GOT3 (cell line): ENCODE measurements around the gene TMEM131.
"Not testable (repeated sequence)": the region's sequence is repeated elsewhere in the genome, so short reads cannot be mapped to it uniquely, and the experiment has no call there.

Source experiments
- DNase-seq: peaks from one replicate; lab custom pipeline; 2025; ENCODE audit warnings: mixed read lengths; lab: John Stamatoyannopoulos, UW

TMEM131 gene

DNA sequence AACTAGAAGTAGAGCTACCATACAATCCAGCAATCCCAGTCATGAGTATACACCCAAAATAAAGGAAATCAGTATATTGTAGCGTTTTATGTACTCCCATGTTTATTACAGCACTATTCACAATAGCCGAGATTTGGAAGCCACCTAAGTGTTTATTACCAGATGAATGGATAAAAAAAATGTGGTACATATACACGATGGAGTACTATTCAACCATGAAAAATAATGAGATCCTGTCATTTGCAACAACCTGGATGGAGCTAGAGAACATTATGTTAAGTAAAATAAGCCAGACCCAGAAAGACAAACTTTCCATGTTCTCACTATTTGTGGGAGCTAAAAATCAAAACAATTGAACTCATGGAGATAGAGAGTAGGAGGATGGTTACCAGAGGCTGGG, 131.9 kb downstream of the TMEM131 start:
- DNase-seq = no peak

DNA sequence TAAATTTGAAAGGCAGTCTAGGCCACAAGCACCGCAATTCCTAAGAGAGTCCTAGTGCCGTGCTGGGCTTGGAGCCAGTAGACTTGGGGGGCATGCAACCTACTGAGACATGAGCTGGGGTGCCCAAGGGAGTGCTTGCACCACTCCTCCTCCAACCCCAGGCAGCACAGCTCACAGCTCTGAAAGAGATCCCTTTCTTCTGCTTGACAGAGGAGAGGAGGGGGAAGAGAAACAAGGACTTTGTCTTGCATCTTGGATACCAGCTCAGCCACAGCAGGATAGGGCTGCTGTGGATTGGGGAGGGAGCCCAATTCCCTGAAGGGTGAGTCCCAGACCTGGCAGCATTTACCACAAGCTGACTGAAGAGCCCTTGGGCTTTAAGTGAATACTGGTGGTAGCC, 134.6 kb downstream of the TMEM131 start:
- DNase-seq = no peak

DNA sequence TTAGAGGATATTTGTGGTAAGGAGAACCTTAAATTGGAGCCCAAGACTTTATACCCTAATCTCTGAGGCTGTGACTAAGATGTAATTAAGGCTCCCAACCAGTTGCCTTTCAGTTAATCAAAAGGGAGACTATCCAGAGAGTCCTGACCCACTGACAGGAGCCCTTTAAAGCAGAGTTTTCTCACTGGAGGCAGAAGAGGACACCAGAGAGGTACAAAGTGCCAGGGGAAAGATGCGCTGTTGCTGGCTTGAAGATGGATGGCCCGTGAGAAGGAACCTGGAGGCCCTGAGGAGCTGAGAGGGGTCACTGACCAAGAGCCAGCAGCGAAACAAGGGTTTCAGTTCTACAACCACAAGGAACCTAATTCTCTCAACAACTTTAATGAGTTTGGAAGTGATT, 137.3 kb downstream of the TMEM131 start:
- DNase-seq = no peak

DNA sequence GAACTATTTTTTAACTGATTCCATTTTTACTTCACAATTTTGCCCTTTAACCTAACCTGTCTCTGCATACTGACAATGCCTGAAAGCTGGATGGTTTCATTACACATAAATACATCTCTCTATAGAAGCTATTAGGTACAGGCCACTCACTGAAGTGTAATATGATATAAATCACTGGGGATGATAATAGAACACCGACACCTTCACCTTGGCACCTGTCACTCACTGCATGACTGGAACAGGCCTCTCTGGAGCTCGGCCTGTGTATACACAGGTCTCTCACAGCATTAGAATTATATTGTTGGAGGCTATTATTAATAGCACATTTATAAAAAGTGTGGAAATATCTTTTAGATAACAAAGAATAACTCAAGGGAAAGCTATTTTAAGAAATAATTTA, 138.2 kb downstream of the TMEM131 start:
- DNase-seq = no peak

DNA sequence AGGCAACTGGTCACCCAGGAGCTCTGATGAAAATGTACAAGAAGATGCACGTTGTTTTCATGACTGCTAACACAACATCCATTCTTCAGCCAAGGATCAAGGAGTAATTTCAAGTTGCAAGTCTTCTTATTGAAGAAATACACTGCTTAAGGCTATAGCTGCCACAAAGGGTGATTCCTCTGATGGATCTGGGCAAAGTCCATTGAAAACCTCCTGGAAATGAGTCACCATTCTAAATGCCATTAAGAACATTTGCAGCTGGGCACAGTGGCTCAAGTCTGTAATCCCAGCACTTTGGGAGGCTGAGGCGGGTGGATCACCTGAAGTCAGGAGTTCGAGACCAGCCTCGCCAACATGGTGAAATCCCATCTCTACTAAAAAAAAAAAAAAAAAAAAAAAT, 142.7 kb downstream of the TMEM131 start:
- not testable (repeated sequence) for DNase-seq

DNA sequence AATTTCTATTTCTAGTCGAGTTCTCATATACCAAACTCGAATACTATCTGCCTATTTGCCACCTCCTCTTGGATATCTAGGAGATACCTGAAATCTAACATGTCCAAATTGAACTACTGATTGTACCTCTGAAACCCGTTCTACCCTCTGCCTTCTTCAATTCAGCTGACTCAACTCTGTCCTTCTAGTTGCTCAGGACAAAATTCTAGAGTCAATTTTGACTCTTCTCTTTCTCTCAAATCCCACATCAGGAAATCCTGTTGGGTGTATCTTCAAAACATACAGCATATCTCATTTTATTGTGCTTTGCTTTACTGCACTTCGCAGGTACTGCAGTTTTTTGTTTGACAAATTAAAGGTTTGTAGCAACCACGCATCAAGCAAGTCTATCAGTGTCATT, 144.6 kb downstream of the TMEM131 start:
- DNase-seq = no peak

DNA sequence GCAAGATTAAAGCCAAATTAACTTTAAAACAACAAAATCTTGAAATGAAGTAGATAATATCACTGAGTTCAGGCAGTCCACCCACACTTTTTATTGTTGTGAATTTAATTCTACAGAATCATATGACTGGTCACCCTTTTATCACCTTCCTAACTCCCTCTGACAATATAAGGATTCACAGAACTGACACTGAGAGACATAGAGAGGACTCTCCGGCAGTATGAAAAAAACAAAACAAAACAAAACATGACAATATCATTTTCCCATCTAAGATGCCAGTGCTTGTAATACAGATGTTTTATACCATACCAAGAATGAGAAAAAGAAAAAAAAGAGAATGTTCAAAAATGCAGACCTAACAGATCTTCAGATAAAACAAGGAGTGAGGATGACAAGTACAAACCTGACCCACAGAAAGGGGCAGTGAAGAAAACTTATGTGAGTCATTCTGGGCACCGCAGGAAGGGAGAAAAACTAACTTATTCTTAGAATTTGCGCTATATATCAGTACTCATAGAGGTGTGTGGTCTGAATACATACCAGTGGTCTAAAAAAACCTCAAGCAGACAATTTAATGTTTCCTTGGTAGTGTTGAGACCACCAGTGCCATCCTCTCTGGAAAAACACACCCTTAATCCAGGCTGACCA, 145.7 kb downstream of the TMEM131 start:
- no peak for DNase-seq

DNA sequence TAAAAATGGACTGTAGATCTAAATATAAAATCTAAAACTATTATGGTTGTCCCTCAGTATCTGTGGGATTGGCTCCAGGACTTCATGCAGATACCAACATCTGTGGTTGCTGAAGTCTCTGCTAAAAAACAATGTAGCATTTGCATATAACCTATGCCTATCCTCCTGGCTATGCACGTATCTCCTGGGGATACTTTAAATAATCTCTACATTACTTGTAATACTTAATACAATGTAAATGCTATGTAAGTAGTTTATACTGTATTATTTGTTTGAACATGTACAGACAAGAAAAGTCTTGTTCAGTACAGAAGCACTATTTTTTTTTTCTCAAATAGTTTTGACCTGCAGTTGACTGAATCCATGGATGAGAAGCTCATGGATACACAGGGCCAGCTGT, 147.4 kb downstream of the TMEM131 start:
- DNase-seq = no peak

DNA sequence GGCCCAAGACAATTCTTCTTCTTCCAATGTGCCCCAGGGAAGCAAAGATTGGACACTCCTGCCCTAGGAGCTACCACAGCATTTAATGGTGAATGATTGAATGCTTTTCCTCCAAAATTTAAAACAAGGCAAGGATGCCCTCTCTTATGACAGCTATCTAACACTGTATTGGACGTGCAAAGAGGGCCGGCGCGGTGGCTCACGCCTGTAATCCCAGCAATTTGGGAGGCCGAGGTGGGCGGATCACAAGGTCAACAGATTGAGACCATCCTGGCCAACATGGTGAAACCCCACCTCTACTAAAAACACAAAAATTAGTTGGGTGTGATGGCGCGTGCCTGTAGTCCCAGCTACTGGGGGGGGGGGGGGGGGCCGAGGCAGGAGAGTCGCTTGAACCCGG, 149.0 kb downstream of the TMEM131 start:
- not testable (repeated sequence) for DNase-seq

DNA sequence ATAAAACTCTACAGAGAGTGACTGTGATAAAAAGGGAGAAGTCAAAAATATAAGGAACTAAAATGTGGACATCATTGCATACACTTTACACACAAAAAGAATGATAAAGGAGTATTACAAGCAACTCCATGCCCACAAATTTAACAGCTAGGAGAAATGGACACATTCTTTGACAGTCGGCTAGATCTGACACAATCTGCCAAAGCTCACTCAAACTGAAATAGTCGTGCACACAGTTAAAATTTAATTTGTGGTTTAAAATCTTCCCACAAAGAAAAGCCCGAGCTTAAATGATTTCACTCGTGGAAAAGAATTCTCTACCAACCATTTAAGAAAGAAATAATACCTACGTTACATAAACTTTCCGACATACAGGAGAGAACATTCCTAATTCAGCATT, 149.9 kb downstream of the TMEM131 start:
- DNase-seq = no peak

DNA sequence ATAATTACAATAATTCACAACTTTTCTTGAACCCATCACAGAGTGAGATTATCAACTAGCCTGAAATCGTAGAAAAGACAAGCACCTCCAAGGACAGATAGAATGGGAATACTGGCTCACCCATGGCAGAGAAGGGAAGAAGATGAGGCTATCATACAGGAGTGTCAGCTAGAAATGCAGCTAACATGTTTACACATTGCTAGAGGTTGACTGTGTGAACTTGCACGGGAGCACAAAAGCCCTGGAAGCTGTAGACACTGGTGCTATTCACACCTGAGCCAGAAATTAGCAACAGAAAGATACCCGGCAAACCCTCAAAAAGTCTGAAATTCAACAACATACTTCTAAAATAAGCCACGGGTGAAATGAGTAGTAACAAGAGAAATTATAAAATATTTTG, 150.6 kb downstream of the TMEM131 start:
- no peak for DNase-seq

DNA sequence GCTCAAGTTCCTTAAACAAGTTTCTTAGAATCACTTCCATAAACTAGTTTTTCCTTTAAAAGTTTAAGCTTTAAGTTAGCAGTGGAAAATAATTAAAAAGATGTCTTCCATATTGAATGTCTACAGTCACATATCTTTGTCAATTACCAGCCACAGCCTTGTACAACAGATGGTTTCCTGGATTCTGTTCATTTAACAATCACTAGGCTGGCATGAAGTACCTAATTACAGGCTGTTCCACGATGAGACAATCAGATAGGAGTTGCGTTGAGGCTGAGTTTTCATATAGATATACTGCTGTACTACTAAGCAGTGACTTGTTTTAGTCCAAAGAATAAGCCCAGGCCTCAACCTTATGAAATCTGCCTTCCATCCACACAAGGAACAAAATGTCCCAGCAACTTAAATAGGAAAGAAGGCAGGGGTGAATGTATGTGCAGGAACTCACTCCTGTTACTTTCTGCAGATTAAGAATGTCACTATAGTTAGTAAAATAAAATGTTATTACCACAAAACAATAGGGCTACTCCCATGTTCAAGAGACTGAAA, 151.4 kb downstream of the TMEM131 start:
- DNase-seq = no peak

DNA sequence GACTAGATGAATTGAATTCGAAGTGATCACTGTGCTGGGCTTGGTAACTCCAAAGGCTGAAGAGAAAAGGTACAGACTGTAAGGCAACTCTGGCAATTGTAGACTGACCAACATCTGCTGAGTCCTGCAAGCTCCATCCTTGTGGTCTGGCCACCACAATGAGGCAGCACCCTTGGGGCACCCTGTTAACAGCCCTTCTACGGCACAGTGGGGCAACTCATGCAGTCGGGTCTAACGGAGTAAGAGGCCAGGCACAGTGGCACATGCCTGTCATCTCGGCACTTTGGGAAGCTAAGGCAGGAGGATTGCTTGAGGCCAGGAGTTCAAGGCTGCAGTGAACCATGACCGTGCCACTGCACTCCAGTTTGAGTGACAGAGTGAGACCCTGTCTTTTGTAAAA, 155.6 kb downstream of the TMEM131 start:
- no peak for DNase-seq

DNA sequence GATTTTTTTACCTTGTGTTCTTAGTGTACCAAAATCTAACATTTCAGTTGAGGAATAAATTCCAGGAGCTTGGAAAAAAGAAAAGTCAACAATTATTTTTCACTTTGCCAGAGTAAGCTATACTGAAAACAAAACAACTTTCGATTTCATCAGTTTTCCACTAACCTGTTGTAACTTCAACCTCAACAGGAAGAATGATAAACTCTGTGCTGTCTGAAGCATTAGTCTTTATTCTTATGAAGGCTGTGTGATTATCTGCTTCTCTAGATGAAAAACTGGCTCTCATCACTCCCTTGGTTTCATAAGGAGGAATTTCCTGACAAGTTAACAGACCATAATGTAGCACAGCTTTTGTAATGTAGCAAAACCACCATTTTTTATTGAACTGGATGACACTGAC, 161.1 kb downstream of the TMEM131 start:
- DNase-seq = no peak

DNA sequence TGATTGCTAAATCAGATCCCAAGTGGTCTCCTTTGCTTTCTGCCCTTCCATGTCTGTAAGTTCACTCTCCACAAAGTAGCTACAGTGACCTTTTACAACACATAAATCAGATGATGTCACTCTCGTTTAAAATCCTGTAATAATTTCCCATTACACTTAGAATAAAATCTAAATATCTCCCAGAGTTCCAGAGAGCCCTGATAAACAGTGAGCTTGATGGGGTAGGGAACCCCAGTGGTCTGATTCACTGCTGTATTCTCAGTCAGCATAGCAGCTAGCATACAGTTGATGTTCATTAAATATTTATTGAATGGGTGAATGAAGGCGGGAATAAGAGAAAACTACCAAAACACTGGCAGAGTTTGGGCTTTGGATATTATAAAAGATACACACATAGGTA, 164.6 kb downstream of the TMEM131 start:
- no peak for DNase-seq

DNA sequence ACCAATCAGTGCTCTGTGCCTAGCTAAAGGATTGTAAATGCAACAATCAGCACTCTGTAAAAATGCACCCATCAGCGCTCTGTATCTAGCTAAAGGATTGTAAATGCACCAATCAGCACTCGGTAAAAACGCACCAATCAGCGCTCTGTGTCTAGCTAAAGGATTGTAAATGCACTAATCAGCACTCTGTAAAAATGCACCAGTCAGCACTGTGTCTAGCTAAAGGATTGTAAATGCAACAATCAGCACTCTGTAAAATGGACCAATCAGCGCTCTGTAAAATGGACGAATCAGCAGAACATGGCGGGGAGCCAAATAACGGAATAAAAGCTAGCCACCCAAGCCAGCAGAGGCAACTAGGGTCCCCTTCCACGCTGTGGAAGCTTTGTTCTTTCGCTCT, 166.5 kb downstream of the TMEM131 start:
- not testable (repeated sequence) for DNase-seq

DNA sequence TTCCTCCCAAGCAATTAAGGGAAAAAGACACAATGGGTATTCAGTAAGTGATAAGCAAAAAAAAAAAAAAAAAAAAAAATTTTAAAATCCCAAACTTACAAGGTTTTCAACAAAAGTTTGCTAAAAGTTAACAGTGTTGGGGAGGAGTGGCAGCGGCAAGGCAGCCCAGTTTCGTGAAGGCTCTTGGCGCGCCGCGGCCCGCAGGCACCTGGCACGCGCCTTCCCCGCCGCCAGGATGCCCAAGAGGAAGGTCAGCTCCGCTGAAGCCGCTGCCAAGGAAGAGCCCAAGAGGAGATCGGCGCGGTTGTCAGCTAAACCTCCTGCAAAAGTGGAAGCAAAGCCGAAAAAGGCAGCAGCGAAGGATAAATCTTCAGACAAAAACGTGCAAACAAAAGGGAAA, 168.7 kb downstream of the TMEM131 start:
- DNase-seq = not testable (repeated sequence)

DNA sequence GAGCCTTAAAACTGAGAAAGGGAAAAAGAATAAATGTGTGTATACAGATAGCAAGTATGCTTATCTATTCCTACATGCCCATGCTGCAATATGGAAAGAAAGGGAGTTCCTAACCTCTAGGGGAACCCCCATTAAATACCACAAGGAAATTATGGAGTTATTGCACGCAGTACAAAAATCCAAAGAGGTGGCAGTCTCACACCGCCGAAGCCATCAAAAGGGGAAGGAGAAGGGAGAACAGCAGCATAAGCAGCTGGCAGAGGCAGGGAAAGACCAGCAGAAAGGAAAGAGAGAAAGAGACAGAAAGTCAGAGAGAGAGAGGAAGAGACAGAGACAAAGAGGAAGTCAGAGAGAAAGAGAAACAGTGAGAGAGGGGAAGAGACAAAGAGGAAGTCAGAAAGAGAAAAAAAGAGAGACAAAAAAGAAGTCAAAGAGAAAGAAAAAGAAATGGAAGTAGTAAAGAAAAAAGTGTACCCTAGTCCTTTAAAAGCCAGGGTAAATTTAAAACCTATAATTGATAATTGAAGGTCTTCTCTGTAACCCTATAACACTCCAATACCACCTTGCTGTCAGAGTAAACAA, 169.4 kb downstream of the TMEM131 start:
- not testable (repeated sequence) for DNase-seq

DNA sequence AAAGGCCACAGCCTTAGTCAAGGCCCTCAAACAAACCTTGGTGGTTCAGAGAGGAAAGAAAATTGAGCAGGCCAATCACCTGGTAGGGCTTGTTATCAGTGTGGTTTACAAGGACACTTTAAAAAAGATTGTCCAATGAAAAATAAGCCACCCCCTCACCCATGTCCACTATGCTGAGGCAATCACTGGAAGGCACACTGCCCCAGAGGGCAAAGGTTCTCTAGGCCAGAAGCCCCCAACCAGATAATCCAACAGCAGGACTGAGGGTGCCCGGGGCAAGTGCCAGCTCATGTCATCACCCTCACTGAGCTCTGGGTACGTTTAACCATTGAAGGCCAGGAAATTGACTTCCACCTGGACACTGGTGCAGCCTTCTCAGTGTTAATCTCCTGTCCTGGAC, 171.7 kb downstream of the TMEM131 start:
- DNase-seq = not testable (repeated sequence)

DNA sequence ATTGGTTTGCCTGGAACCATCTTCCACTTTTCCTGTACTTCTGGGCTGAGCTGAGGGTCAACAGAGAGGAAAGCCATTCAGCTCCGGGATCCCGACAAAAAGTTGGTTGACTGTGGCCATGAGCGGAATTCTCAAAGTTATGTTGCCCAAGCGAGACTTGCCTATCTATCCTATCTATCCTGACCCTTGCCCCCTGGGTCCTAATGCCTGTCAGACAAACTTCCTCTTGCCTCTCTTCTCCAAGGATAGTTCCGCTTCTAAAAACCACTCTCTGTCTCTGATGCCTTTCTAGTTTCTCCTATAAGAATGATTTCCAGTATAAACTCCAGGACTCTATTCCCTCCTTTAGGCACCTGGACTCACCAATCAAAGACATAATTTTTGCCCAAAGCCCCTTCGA, 173.9 kb downstream of the TMEM131 start:
- not testable (repeated sequence) for DNase-seq

DNA sequence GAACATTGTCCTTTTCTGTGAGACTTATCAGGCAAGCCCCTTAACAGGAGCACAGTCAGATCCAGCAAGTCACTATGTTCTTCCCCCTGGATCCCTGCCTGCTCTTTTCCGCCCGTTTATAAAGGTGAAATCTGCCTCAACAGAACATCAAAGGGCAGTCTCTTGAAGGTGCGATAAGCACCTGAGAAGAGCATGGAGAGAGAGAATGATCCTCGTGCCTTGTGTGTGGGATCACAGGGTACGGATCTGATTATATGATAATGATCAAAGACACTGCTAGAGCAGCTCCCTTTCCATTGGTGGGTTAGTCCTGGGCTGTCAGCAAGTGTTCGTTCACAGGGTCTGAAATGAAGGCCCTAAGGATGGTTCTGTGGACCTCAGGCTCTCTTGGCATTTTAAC, 176.0 kb downstream of the TMEM131 start:
- no peak for DNase-seq

DNA sequence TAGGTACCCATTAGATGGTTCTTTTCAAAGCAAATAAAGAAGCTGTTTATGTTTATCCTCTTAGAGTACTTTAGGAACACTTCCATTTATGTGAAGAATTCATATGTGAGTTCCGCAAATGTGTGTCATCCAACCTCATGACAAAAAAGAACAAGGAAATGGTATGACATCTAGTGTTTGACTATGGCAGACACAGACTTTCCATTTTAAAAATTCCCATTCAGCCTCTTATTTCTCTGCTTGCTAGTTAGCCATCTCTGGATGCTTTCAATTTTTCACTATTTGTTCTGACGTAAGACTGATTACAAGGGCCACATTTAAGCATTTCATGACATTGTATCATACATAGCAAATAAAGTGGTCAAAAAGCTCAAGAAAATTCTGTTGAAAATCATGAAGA, 179.3 kb downstream of the TMEM131 start:
- no peak for DNase-seq

DNA sequence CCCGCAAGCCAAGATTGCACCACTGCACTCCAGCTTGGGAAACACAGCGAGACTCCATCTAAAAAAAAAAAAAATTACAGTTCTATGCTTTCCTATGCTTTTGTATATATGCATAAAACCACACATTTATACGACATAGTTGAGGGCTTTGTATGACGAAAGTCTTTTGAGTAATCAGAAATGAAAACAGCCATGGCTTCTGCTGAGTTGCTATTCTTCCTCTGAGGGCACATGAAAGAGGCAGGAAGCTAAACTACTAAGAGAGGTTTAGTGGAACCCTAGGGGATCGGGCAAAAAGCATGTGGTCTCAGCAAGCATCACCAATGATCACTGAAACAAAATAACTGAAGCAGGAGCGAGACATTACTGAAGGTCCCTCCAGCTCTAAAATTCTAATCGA, 182.8 kb downstream of the TMEM131 start:
- DNase-seq = no peak

DNA sequence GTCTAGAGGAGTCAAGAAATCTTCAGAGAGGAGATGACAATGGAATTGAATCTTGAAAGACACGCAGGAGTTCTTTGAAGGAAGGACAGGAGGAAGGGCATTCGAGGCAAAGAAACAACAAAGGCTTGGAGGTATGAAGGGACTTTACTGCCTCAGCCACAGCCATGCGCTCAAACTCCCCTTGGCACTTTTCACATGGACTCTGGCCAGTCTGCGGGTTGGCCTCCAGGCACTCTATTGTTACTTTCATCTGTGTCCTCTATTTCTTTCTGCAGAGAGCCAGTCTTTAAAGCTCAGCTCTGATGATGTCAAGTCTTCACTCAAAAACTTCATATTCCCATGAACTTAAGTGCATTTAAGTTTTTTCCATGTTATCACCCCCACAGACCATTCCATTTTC, 186.9 kb downstream of the TMEM131 start:
- no peak for DNase-seq
